NCI-H146 (cell line): Measurements from ENCODE around the gene SH3D19.

Experiments used
- DNase-seq: peaks from one replicate; lab custom pipeline; 2025; lab: John Stamatoyannopoulos, UW

Gene SH3D19

GRCh38 chr4:151195801-151196200 lies 129.6 kb downstream of the SH3D19 start:
- DNase-seq = no peak

- no peak for DNase-seq
Measured at GRCh38 chr4:151193414-151193813, 132.0 kb downstream of the SH3D19 start.

- no peak for DNase-seq
Measured at GRCh38 chr4:151192556-151193235, 132.7 kb downstream of the SH3D19 start.

GRCh38 chr4:151184523-151185458 lies 140.6 kb downstream of the SH3D19 start:
- no peak for DNase-seq

- DNase-seq = no peak
Measured at GRCh38 chr4:151182455-151182996, 142.9 kb downstream of the SH3D19 start.

- no peak for DNase-seq
Measured at GRCh38 chr4:151176685-151177084, 148.7 kb downstream of the SH3D19 start.

- no peak for DNase-seq
Measured at GRCh38 chr4:151175754-151176631, 149.4 kb downstream of the SH3D19 start.

GRCh38 chr4:151175233-151175632 lies 150.2 kb downstream of the SH3D19 start:
- DNase-seq = no peak

- DNase-seq = no peak
Measured at GRCh38 chr4:151174784-151175183, 150.6 kb downstream of the SH3D19 start.

GRCh38 chr4:151173871-151174270 lies 151.5 kb downstream of the SH3D19 start:
- DNase-seq = no peak

GRCh38 chr4:151169900-151170299 lies 155.5 kb downstream of the SH3D19 start:
- no peak for DNase-seq

- no peak for DNase-seq
Measured at GRCh38 chr4:151169223-151169622, 156.2 kb downstream of the SH3D19 start.

GRCh38 chr4:151167561-151167960 lies 157.8 kb downstream of the SH3D19 start:
- no peak for DNase-seq

- DNase-seq = no peak
Measured at GRCh38 chr4:151166636-151167035, 158.8 kb downstream of the SH3D19 start.

GRCh38 chr4:151165205-151166000 lies 160.0 kb downstream of the SH3D19 start:
- no peak for DNase-seq

- DNase-seq = no peak
Measured at GRCh38 chr4:151163855-151164254, 161.6 kb downstream of the SH3D19 start.

GRCh38 chr4:151158979-151159378 lies 166.4 kb downstream of the SH3D19 start:
- no peak for DNase-seq

- DNase-seq = no peak
Measured at GRCh38 chr4:151157543-151157942, 167.9 kb downstream of the SH3D19 start.

GRCh38 chr4:151153585-151153984 lies 171.8 kb downstream of the SH3D19 start:
- no peak for DNase-seq

GRCh38 chr4:151152028-151152427 lies 173.4 kb downstream of the SH3D19 start:
- DNase-seq = peak; percentile 14
